ENCODE measurements around the gene PHLDB1.

Gene PHLDB1

GRCh38 chr11:118657709-118658428 lies 50.5 kb downstream of the PHLDB1 start:
- in situ Hi-C loops (cut with MboI; ENCODE audit: low sequenced_read_pairs), result no loop called here

GRCh38 chr11:118658429-118659313 lies 51.3 kb downstream of the PHLDB1 start:
- in situ Hi-C loops (cut with MboI; ENCODE audit: low sequenced_read_pairs), result no loop called here

GRCh38 chr11:118659314-118659952 lies 52.0 kb downstream of the PHLDB1 start:
- in situ Hi-C loops (cut with MboI; ENCODE audit: low sequenced_read_pairs), result no loop called here

DNA sequence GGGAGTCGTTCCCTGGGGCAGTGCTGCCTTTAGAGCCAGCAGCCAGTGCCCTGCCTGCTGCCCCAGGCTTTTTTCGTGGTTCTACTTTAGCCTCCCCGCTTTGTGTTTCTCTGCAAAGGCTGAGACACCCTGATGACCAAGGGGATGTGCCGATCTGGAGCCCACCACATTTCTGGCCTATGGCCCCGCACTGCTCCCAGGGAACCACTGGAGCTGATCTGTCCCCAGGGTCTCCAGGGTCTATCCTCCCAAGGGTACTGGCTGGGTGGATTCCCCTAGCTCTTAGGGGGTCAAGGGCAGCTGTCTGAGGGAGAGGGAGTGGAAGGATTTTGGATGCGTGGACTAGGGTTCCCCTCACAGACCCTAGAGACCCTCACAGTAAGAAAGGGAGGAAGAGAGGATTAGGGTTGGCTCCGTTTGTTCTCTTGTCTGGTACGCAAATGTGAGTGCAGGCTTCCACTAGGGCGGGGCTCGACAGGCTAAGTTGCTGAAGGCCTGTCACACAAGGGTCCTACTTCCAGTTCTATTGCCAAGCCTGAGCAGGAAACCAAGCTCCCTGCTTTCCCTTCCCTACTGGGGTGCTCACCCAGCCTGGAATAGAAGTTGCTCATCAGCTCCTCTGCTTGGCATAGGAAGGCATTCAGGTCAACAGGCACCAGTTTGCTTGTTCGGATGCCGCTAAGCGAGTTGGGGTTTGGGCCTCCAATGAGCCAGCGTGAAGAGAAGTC lies 52.7 kb downstream of the PHLDB1 start:
- in situ Hi-C loops (cut with MboI; ENCODE audit: low sequenced_read_pairs), result no loop called here

GRCh38 chr11:118660681-118661424 lies 53.4 kb downstream of the PHLDB1 start:
- in situ Hi-C loops (cut with MboI; ENCODE audit: low sequenced_read_pairs), result no loop called here

DNA sequence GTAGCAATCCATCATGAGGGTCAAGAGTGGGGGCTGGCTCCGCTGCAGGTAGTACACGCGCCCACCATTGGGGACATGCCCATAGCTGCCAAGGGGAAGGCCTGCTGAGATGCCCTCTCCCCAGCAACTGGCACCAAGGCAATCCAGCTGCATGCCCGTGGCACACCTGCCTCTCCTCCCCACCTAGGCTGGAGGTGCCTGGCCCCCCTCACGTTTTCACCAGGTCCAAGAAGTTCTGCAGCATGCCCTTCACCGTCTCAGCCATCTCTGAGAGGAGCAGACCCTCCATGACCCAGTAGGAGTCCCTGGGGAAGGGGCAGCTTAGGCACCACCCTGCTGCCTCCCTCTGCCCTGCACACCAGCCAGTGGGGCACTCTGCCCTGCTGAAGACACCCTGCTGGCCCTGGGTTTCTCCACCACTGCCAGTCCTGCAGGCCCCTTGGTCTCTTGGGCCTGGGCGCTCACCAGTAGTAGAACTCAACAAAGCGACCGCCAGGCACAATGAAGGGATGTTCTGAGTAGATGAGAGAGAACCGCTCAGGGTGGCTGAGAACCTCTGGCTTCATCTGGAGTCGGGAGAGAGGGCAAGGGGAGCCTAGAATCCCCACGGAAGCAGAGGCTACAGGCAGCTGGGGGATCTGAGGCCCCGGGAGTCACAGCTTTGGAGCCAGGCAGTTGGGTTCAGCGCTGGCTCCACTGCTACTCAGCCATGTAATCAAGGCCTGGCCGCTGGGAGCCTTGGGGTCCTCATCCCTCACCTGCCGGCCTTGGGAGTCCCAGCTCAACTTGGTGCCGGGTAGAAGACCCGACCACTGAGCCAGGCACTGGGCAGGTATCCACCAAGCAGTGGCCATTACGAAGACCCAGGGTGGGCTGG lies 54.2 kb downstream of the PHLDB1 start:
- in situ Hi-C loops (cut with MboI; ENCODE audit: low sequenced_read_pairs), result no loop called here

DNA sequence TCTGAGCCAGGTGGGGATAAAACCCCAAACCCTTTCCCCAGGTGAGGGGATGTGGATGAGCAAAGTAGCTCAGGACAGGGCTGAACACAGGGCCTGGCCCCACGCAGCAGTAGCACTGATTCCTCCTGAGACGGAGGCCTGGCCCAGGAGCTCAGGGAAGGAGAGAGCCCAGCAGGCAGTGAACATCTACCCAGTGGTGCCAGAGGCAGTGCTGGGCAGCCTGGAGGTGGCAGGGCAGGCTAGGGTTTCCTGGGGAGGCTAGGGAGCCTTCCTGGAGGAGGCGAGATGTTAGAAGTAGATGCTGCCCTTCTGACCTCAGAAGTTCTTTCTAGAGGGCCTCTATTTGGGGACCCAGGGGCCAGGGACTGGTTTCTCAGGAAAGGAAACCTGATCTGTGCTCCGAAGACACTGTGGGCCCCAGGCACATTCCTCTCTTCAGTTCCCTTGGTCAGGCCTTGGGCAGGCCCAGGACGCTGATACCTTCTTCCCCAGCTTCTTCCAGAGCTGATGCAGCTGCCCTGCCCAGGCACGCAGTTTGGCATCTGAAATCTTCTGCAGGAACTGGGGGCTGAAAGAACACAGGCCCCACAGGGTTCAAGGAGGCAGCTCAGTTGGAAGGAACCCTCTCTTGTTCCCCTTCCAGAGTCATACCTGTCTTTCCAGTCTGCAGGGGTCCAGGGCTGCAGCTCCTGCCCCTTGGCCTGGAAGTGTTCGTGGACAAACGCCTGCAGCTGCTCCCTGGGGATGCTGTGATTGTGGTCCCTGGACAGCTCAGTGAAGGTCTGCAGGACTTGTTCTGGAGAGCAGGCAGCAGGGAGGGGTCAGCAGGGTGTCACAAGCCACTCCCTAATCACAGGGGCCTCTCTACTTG lies 55.2 kb downstream of the PHLDB1 start:
- in situ Hi-C loops (cut with MboI; ENCODE audit: low sequenced_read_pairs), result no loop called here

DNA sequence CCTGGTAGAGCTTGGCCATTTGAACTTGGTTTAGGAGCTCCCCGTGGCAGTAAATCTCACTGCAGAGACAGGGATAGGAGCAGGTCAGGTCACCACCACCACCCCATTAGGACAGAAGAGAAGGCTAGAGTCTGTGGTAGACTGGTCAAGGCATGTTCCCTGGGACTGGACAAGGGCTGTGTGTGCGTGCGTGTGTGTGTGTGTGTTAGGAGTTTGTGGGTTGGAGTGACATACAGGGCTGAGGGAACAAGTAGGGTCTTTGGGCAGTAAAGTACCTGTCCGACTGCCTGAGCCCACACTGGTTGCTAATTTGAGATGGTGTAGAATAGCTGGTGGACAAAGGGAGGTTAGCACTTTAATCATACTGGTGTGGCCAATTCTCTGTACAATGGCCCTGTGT lies 56.0 kb downstream of the PHLDB1 start:
- in situ Hi-C loops (cut with MboI; ENCODE audit: low sequenced_read_pairs), result no loop called here

DNA sequence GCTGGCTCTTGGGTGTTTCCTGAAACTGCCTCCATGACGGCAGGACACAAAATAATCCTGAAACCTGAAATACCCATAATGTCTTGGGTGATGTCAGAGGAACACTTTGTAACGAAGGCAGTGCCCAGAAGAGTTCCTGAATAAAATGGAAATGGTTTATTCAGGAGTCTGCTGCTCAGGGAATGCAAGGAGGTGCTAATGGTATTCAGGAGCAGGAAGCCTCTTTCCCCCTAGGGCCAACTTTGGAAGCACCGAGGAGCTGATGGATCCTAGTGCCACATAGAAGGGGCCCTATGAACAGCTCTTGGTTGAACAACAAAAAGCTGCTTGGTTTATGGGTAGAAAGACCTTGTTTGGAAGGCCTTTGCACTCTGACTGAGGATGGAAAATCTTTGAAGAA lies 56.5 kb downstream of the PHLDB1 start:
- in situ Hi-C loops (cut with MboI; ENCODE audit: low sequenced_read_pairs), result no loop called here

- in situ Hi-C loops (cut with MboI; ENCODE audit: low sequenced_read_pairs), result no loop called here
Observed at GRCh38 chr11:118666371-118666770, 59.0 kb downstream of the PHLDB1 start.

GRCh38 chr11:118670063-118670462 lies 62.6 kb downstream of the PHLDB1 start:
- in situ Hi-C loops (cut with MboI; ENCODE audit: low sequenced_read_pairs), result no loop called here

GRCh38 chr11:118671254-118671653 lies 63.8 kb downstream of the PHLDB1 start:
- in situ Hi-C loops (cut with MboI; ENCODE audit: low sequenced_read_pairs), result no loop called here

DNA sequence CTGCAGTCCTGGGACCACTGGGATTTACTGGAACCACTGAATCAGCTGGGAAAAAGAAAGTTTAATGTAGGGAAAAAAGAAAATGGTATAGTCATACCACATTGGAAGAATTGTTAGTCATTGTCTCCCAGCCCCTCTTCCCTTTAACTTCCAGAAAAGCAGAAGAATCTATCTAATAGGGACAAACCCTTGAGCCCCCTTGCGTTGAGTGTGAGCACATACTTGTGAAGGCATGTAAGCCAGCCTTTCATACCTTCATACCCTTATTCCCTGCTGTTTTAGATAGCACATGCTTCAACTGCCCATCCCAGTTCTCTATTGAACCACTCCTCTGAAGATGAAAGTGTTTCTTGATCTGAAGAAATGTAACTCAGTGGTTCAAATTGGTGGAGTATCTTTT lies 65.4 kb downstream of the PHLDB1 start:
- in situ Hi-C loops (cut with MboI; ENCODE audit: low sequenced_read_pairs), result no loop called here

- in situ Hi-C loops (cut with MboI; ENCODE audit: low sequenced_read_pairs), result no loop called here
Observed at GRCh38 chr11:118673361-118674081, 66.1 kb downstream of the PHLDB1 start.

DNA sequence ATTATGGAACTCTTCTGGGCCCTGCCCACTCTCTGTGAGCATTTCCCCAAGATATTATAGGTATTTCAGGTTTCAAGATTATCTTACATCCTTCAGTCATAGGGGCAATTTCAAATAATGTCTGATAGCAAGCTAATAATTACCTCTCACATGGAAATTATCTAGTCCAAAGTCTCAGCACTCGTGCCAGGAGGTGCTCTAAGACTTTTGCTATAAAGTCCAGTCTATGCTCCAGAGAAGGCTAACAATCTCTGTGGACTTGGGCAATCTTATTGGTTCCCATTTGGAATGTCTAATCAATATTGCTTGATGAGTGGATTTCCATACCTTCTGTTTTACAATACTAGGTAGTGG lies 66.6 kb downstream of the PHLDB1 start:
- in situ Hi-C loops (cut with MboI; ENCODE audit: low sequenced_read_pairs), result no loop called here

- in situ Hi-C loops (cut with MboI; ENCODE audit: low sequenced_read_pairs), result loop anchor here (25.0 kb wide), 1 partner anchor 284 kb away; the partner anchor contains the start of genes FOXR1 and UPK2
Observed at GRCh38 chr11:118677977-118678376, 70.6 kb downstream of the PHLDB1 start.

- in situ Hi-C loops (cut with MboI; ENCODE audit: low sequenced_read_pairs), result loop anchor here (25.0 kb wide), 1 partner anchor 283 kb away; the partner anchor contains the start of genes FOXR1 and UPK2
Observed at GRCh38 chr11:118678908-118679307, 71.5 kb downstream of the PHLDB1 start.

- in situ Hi-C loops (cut with MboI; ENCODE audit: low sequenced_read_pairs), result loop anchor here (25.0 kb wide), 1 partner anchor 283 kb away; the partner anchor contains the start of genes FOXR1 and UPK2
Observed at GRCh38 chr11:118679483-118679882, 72.1 kb downstream of the PHLDB1 start, which contains the start of gene TREH. TREH (minus strand) TSS chr11:118679650; CDS start chr11:118679627, 23 bp downstream.

Data from HL-60/S4 (cell line).